ENCODE measurements around the gene ZDHHC14. TPM values are rescaled to one million over a fixed set of nuclear protein-coding genes. Genes with fewer than 3 reads are reported as not detected.

ZDHHC14 gene
- total and polyA plus RNA-seq, 5 donors, result 10.6 to 22.1 (median 20.2) TPM

DNA sequence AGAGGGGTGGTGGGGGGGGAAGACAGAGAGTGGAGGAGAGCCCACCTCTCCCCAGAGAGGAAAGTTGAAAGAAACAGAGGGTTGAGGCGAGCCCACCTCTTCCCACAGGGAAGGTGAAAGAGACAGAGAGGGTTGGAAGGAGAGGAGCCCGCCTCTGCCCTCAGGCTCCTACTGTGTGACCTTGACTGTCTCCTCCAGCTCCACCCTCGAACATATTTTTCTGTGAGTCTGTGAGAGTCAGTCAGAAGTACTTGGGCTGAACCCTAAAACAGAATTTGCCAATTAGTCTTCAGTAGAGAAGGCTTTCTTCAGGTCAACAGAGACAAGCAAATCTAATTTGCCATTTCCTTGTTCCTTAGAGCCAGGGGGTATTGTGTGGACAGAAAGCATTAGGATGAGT, 288.3 kb downstream of the ZDHHC14 start:
- peak overlapping the region; percentile 66 for H3K27ac ChIP-seq (ENCODE audit: low read length)
- intact Hi-C loops (cut with DNase I), result loop anchor here (5.0 to 10.0 kb wide), 4 partner anchors 285 to 357 kb away; partner anchors contain the start of gene ZDHHC14 (in 1 of the 4)
- H3K9me3 ChIP-seq (ENCODE audit: control insufficient read depth, low read length), result no peaks in the 10 kb centered on the region
- H3K27me3 ChIP-seq (ENCODE audit: control insufficient read depth, insufficient read depth), result no peaks in the 10 kb centered on the region
- ATAC-seq (peak; percentile 8 to 11), DNase-seq (no peak)
- 62% methylated on average over 3 of the region's 3 CpGs for WGBS
- H3K4me1 ChIP-seq (ENCODE audit: control insufficient read depth, insufficient read depth, low read length), result peaks cover 6% of the 10 kb centered on the region
- no peak overlapping the region for H3K4me3 ChIP-seq (ENCODE audit: low read length)

DNA sequence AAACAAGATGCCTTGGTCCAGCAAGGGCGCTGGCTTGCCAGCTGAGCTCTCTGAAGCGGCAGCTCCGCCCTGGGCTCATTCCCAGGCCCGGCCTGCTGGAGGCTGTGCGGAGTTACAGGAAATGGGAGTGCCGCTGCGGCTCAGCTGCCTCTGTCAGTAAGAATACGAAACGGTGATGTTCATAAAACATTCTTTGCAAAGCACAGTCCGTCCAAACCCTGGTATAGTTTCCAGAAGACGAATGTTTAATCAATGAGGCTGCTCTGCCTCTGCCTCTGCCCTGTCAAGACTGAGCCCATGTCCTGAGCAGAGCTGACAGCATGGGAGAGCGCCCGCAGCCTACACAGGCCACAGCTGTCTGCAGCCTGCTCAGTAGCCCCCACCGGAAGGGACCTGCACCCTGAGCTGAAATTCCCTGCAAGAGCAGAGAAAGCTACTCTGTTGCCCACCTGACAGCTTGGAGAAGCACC, 288.8 kb downstream of the ZDHHC14 start:
- intact Hi-C loops (cut with DNase I), result loop anchor here (5.0 to 10.0 kb wide), 4 partner anchors 285 to 357 kb away; partner anchors contain the start of gene ZDHHC14 (in 1 of the 4)
- Histone ChIP-seq H3K4me3 (ENCODE audit: low read length) (peak overlapping the region; percentile 18), H3K27me3 (ENCODE audit: control insufficient read depth, insufficient read depth) (no peaks in the 10 kb centered on the region), H3K9me3 (ENCODE audit: control insufficient read depth, low read length) (no peaks in the 10 kb centered on the region), H3K27ac (ENCODE audit: low read length) (peak overlapping the region; percentile 92), H3K4me1 (ENCODE audit: control insufficient read depth, insufficient read depth, low read length) (peaks cover 6% of the 10 kb centered on the region)
- DNase-seq (peak; percentile 91 to 96 (median 95)), ATAC-seq (peak; percentile 94 to 95)
- 23% methylated on average over 14 of the region's 14 CpGs for whole genome bisulfite sequencing

DNA sequence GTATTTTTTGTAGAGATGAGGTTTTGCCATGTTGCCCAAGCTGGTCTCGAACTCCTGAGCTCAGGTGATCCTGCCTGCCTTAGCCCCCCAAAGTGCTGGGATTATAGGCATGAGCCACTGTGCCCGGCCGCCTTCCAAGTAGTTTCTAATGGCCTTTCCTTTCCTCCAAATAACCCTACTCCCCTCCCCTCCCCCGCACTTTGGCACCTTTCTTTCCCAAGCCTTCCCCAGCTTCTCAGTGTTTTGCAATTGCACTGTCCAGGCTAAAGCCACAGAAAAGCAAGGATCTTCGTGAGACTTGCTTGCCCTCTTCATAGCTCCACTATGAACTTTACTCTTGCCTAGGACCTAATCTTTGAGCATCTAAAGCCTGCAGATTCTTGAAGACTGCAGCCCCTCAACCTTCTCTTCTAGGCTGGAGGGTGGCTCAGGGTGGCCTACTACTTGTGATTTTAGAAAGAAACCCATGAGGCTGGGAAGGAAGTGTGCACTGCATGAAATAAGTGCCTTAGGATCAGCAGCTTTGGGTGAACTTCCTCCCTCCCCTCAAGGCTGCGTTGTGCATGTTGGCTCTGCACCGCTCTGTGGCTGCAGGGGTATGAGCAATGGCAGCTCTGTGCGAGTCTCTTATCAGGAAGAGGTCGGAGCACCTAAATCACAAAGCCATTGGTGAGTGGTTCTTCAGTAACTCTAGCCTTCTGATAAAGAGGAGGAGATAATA, 289.6 kb downstream of the ZDHHC14 start:
- WGBS, result 72% methylated on average over 9 of the region's 9 CpGs
- Histone ChIP-seq H3K27me3 (ENCODE audit: control insufficient read depth, insufficient read depth) (no peaks in the 10 kb centered on the region), H3K9me3 (ENCODE audit: control insufficient read depth, low read length) (no peaks in the 10 kb centered on the region), H3K27ac (ENCODE audit: low read length) (peak overlapping the region; percentile 92), H3K4me3 (ENCODE audit: low read length) (no peak overlapping the region), H3K4me1 (ENCODE audit: control insufficient read depth, insufficient read depth, low read length) (peaks cover 6% of the 10 kb centered on the region)
- DNase-seq (peak; percentile 75 to 84 (median 77)), ATAC-seq (peak; percentile 40 to 60)
- intact Hi-C loops (cut with DNase I), result no loop called here

DNA sequence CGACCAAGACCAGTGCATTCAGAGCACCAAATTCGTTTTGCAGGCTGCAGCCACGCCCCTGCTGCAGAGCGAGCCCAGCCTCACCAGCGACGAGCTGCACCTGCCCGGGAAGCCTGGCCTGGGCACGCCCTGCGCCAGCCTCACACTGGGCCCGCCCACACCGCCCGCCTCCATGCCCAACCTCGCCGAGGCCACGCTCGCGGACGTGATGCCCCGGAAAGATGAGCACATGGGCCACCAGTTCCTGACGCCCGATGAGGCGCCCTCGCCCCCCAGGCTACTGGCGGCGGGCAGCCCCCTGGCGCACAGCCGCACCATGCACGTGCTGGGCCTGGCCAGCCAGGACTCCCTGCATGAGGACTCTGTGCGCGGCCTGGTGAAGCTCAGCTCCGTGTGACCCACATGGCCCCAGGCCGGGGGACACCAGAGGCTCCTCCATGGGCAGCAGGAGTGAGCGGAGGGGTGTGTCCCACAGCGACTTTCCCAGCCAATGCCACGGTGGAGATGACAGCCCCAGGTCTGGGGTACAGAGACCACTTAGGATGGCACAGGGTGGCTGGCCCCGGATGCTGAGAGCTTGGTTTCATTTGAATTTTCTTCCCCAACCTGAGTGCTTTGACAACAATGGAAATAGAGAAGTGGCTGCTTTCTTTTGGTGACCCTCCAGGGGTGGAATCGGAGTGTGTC, 291.9 kb downstream of the ZDHHC14 start:
- ATAC-seq, result peak in 1 of 2 donors; percentile 6
- DNase-seq, result peak in 2 of 3 donors; percentile 51 to 60
- Histone ChIP-seq H3K4me1 (ENCODE audit: control insufficient read depth, insufficient read depth, low read length) (peaks cover 6% of the 10 kb centered on the region), H3K27me3 (ENCODE audit: control insufficient read depth, insufficient read depth) (no peaks in the 10 kb centered on the region), H3K9me3 (ENCODE audit: control insufficient read depth, low read length) (no peaks in the 10 kb centered on the region), H3K4me3 (ENCODE audit: low read length) (no peak overlapping the region), H3K27ac (ENCODE audit: low read length) (no peak overlapping the region)
- intact Hi-C loops (cut with DNase I), result no loop called here
- 95% methylated on average over 37 of the region's 37 CpGs for WGBS

DNA sequence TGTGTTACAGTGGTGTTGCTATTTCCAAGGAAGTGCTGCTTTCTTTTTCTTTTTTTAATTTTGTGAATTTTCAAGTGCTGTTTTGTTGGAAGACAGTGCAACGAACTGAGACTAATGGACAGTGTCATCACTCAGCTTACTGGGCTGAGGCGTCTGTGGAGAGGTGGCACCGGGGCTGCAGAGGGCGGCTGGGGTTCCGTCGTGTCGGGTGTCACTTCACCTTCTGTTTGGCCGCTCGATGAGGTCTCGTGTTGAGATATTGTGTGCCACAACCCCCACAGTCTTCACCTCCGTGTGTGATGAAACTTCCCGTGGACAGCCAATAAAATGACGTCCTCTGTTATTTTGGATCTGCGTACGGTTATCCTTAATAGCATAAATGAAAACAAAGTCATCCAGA, 292.6 kb downstream of the ZDHHC14 start:
- intact Hi-C loops (cut with DNase I), result no loop called here
- Histone ChIP-seq H3K27ac (ENCODE audit: low read length) (no peak overlapping the region), H3K9me3 (ENCODE audit: control insufficient read depth, low read length) (no peaks in the 10 kb centered on the region), H3K4me3 (ENCODE audit: low read length) (no peak overlapping the region), H3K4me1 (ENCODE audit: control insufficient read depth, insufficient read depth, low read length) (peaks cover 6% of the 10 kb centered on the region), H3K27me3 (ENCODE audit: control insufficient read depth, insufficient read depth) (no peaks in the 10 kb centered on the region)
- ATAC-seq (peak; percentile 18 to 22), DNase-seq (peak in 1 of 3 donors; percentile 55)
- 74% methylated on average over 15 of the region's 15 CpGs for WGBS

DNA sequence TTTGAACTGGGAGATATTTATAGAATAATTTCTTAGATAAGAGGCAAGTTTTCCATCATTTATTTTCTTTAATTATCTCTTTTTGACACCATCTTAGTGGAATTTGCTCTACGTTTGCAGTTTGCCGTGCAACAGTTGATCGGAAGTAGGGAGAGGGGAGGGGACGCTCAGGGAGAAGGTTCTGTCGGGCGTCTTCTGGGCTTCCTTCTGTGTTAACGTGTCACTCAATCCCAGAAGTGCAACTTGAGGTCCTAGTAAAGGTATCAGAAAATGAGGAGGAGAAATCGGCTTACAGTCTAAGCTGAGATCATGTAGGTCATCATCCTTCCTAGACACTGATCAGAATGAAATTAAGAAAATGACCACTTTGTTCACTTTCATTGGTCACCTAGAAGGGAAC, 293.1 kb downstream of the ZDHHC14 start:
- WGBS, result 85% methylated on average over 8 of the region's 8 CpGs

GRCh38 chr6:157675831-157676230, 294.8 kb downstream of the ZDHHC14 start:
- intact Hi-C loops (cut with DNase I), result no loop called here
- ATAC-seq, result no peak

More for the DNA sequence above, 293.1 kb downstream of the ZDHHC14 start:
- Histone ChIP-seq H3K27ac (ENCODE audit: low read length) (no peak overlapping the region), H3K27me3 (ENCODE audit: control insufficient read depth, insufficient read depth) (no peaks in the 10 kb centered on the region), H3K4me3 (ENCODE audit: low read length) (no peak overlapping the region), H3K9me3 (ENCODE audit: control insufficient read depth, low read length) (no peaks in the 10 kb centered on the region), H3K4me1 (ENCODE audit: control insufficient read depth, insufficient read depth, low read length) (peaks cover 6% of the 10 kb centered on the region)
- intact Hi-C loops (cut with DNase I), result no loop called here
- no peak for ATAC-seq
- DNase-seq, result no peak

GRCh38 chr6:157676241-157676640, 295.3 kb downstream of the ZDHHC14 start:
- Histone ChIP-seq H3K9me3 (ENCODE audit: control insufficient read depth, low read length) (no peaks in the 10 kb centered on the region), H3K27ac (ENCODE audit: low read length) (no peak overlapping the region), H3K4me1 (ENCODE audit: control insufficient read depth, insufficient read depth, low read length) (no peaks in the 10 kb centered on the region), H3K4me3 (ENCODE audit: low read length) (no peak overlapping the region), H3K27me3 (ENCODE audit: control insufficient read depth, insufficient read depth) (no peaks in the 10 kb centered on the region)
- no peak for DNase-seq
- intact Hi-C loops (cut with DNase I), result no loop called here
- no peak for ATAC-seq
- 81% methylated on average over 7 of the region's 7 CpGs for WGBS

More at GRCh38 chr6:157675831-157676230, 294.8 kb downstream of the ZDHHC14 start:
- WGBS, result 87% methylated on average over 7 of the region's 7 CpGs
- H3K27me3 ChIP-seq (ENCODE audit: control insufficient read depth, insufficient read depth), result no peaks in the 10 kb centered on the region
- no peak overlapping the region for H3K27ac ChIP-seq (ENCODE audit: low read length)
- H3K9me3 ChIP-seq (ENCODE audit: control insufficient read depth, low read length), result no peaks in the 10 kb centered on the region
- no peaks in the 10 kb centered on the region for H3K4me1 ChIP-seq (ENCODE audit: control insufficient read depth, insufficient read depth, low read length)
- no peak overlapping the region for H3K4me3 ChIP-seq (ENCODE audit: low read length)
- no peak for DNase-seq

DNA sequence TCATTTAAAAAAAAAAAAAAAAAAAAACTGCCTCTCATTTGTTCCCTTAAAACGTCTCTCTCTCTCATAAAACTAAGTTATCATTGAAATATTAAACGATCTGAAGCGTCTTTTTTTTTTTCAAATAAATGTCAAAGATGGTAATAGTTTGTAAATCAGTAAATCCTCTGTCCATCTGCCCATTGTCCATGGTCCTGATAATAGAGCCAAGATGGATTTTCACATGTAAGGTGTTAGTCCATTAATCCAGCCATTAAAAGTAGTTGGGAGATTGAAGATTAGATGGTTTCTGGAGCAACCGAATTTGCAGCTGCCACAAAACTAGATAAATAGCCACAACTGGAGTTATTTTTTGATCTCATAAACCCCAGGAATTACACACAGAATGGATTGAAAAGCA, 296.2 kb downstream of the ZDHHC14 start:
- no peak for DNase-seq
- no peaks in the 10 kb centered on the region for H3K27me3 ChIP-seq (ENCODE audit: control insufficient read depth, insufficient read depth)
- H3K4me1 ChIP-seq (ENCODE audit: control insufficient read depth, insufficient read depth, low read length), result no peaks in the 10 kb centered on the region
- no peak for ATAC-seq
- H3K4me3 ChIP-seq (ENCODE audit: low read length), result no peak overlapping the region
- intact Hi-C loops (cut with DNase I), result no loop called here
- 92% methylated on average over 4 of the region's 4 CpGs for WGBS
- H3K27ac ChIP-seq (ENCODE audit: low read length), result no peak overlapping the region
- H3K9me3 ChIP-seq (ENCODE audit: control insufficient read depth, low read length), result no peaks in the 10 kb centered on the region

DNA sequence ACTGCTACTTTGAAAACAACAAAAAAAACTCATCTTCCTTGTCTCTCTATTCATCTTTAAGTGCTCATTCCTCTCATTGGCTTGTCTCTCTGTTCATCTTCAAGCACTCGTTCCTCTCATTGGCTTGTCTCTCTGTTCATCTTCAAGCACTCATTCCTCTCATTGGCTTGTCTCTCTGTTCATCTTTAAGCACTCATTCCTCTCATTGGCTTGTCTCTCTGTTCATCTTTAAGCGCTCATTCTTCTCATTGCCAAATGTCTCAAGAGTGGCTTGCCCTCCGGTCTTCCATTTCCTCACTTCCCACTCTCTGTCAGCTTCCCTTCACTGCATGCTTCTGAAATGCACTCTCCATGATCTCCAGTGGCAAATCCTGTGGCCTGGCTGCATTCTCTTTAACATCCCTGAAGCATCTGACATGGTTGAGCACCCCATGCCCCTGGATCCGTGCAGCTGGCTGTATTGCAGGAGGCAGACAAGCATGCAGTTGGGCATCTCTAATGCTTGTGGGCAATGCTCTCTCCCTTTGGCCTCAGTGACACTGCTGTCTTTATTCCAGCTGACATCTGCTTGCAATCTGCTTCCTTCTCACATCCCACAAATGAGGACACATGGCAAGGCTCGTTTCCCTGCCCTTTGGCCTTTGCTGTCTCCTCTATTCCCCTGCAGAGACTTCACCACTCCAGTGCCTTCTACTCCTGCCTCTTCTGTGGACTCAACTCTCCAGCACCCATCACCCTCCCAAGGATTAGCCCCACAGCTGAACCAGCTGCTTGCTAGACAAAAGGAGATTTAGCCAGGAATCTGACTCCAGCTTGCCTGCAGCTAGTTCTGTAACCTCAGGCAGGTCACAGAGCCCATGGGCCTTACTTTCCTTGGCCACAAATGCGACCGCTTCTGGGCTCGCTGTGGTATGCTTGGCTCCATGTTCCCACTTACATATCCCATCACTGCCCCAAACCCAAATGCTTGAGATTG, 298.9 kb downstream of the ZDHHC14 start:
- ATAC-seq, result no peak
- H3K4me1 ChIP-seq (ENCODE audit: control insufficient read depth, insufficient read depth, low read length), result peaks cover 2% of the 10 kb centered on the region
- H3K27ac ChIP-seq (ENCODE audit: low read length), result no peak overlapping the region
- no peak for DNase-seq
- WGBS, result 87% methylated on average over 8 of the region's 8 CpGs
- intact Hi-C loops (cut with DNase I), result no loop called here
- no peaks in the 10 kb centered on the region for H3K9me3 ChIP-seq (ENCODE audit: control insufficient read depth, low read length)
- no peak overlapping the region for H3K4me3 ChIP-seq (ENCODE audit: low read length)
- no peaks in the 10 kb centered on the region for H3K27me3 ChIP-seq (ENCODE audit: control insufficient read depth, insufficient read depth)

Measured in right cardiac atrium (tissue), 5 donors.